ENCODE results near the gene GORASP1.

GORASP1 gene

GRCh38 chr3:39124876-39125840 is 17.7 kb upstream of the GORASP1 start:
- DNase-seq: no peak

DNA sequence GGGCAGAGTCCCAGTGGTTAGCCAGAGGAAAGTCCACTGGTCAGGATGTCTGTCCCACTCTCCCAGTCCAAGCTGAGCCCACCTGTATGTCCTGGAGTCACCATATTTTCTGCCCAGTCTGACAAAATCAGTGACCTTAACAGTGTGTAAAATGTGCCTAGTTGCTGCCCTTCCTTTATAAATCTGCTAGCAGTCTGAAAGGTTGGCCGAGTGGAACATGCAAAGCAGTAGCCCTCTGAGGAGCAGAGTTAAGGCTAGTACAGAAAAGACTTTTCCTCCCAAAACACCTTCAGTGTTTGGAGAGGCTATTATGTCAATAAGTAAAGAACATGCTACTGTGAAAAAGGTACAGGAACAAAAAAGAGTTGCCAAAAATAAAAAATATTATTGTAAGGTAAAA is 15.4 kb upstream of the GORASP1 start:
- DNase-seq: no peak

- DNase-seq: no peak
These were observed 14.2 kb upstream of the GORASP1 start for GRCh38 chr3:39121621-39122020.

- DNase-seq: no peak
These were observed 11.7 kb upstream of the GORASP1 start for GRCh38 chr3:39118931-39119660.

- DNase-seq: no peak
These were observed 10.7 kb upstream of the GORASP1 start for GRCh38 chr3:39118079-39118478.

GRCh38 chr3:39115870-39116269 is 8.4 kb upstream of the GORASP1 start:
- no peak for DNase-seq

DNA sequence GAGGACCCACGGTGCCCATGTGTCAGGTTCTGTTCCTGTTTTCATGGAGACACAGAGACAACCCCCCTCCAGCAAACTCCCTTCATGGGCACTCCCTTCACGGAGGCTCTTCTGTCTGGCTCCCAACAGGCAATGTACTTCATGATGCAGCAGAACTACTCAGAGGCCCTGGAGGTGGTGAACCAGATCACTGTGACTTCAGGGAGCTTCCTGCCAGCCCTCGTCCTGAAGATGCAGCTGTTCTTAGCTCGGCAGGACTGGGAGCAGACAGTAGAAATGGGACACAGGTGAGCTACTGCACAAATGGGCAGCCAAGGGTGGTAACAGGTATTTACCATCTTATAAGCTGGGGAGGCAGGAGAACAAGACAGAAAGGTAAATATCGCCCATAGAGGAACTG is 7.0 kb upstream of the GORASP1 start:
- no peak for DNase-seq

DNA sequence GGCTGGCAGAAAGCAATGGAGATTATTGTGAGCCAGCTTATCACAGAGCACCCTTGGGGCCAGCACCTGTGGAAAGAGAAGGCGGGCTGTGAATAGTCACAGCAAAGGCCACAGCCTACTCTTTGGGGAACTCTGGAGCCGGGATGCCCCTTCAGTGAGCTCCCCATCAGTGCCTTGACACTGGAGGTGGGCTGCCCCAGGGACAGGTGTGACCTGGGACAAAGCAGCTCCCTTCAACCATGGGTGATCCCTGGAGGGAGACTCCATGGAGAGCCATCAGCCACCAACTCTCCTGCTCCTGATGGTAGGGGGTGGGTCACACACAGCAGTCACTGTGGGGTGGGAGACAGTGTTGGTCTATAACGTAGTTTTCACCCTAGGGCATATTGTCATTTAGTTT is 5.9 kb upstream of the GORASP1 start:
- DNase-seq: no peak

DNA sequence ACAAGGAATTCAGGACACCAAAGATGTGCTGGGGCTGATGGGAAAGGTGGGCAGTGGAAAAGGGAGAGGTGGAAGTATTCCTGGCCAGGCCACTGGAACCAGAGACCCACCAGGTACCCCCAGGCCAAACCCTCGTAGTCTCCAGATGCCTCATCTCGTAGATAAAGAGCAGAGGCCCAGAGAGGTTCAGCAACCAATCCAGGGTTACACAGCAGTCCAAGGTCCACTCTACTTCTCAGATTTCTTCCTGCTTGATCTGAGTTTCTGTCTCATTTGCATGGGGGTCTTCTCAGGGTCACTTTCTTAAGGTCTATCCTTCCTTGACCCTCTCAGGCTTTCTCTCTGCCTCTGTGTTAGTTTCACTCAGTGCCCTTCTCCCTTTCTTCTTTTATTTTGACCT is 5.1 kb upstream of the GORASP1 start:
- no peak for DNase-seq

DNA sequence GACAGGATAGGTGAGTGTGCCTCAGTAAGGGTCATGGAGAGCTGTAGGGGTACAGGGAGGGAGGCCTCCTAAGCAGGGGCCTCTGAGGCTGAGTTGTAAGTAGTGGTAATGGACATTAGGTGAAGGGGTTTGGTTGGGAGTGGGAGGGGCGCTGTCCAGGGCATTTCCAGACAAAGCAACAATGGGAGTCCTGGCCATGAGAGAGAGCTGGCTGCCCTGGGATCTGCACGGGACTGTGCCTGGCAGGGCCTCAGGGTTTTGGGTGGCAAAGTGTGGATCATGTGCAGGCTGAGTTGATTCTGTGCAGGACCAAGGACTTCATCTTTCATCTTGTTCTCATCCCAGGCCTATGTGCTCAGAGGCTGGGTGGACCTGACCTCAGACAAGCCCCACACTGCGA is 4.7 kb upstream of the GORASP1 start:
- no peak for DNase-seq

DNA sequence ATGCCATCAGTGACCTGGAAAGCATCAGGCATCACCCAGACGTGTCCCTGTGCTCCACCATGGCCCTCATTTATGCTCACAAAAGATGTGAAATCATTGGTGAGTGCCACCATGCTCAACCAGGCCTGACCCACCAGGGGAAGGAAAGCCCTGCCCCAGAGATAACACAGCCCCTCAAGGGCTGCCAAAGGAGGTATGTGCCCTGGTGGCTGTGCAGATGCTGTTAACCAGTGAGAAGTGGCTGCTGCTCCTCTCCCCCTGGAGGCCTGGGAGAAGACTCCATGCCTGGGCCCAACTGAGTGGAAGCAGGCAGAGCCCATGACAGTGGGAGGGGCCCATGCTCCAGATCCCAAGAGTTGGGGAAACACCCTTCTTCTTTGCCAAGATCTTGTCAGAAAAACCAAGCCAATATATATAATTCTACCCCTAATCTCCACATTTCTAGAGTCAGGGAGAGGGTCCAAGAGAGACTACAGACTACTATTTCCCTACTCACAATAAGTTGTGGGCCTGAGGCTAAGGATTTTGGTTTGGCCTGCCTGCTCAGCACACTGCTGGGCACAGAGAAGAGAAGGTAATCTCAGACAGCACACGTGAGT is 2.7 kb upstream of the GORASP1 start:
- DNase-seq: no peak

GRCh38 chr3:39109086-39109485 is 1.7 kb upstream of the GORASP1 start:
- DNase-seq: no peak

DNA sequence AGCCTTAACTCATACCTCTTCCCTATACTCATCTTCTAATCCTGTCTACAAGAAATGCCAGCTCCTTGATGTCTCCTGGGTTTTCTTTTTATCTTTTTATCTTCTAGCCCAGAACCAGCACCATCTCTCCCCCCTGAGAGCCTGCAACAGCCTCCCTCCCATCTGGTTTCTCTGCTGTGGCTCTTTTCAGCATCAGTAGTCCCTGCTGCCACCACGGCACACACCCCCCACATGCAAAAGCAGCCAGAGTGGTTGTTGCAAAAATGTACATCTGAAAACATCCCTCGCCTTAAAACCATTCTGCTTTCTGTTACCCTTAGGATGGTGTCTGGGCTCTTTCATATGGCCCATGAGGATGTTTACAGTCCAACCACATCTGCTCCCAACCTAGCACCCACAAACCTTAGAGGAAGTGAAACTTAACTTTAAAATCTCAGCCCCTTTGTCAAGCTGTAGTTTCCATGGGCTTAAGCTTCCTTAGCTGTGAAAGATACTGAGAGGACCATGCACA is 828 bp upstream of the GORASP1 start:
- DNase-seq: no peak

DNA sequence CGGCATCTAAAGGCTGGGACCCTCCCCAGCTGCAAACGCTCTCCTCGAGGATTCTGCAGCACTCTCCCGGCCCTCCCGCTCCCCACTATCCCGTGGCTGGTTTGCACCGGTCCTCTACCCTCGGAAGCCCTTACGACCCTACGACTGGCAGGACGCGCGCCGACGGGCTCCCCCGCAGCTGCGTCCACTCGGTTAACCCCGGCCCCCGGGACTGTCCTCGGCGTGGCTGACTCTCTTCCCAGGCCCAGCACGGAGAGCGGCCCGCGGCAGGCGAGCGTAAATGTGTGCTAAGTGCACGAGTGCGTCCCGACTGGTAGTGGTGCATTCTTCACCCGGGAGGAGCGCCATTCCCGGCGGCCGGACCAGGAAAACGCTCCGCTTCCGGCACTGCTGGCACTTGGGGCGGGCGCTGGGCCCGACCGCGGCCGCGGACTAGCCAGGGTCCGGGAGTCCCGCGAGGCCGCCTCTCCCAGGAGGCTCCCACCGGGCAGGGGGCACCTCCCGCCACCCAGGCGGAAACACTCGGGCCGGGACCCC is 508 bp downstream of the GORASP1 start:
- no peak for DNase-seq

DNA sequence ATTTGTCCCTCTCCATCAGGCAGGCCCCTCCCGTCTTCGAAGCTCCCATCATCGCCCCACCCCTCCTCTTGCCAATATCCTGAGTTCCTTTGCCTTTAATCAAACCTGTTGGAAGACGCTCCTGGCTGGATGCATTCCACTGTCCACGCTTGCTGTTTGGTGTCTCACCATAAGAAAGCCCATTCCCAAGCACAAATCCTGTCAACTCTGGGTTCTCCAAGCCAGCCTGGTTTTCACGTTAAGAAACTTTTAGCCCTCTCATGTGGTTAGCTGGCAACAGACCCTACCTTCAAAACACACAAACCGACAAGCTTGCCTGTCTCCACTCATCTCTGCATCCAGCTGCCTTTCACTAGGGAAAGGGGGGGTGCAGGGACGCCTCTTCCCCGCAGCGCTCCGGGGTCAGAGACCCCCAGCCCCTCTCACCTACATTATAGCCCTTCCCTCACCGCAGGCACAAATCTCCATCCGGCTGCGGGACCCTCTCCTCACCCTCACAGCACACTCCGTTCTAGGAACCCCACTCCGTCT is 1.1 kb downstream of the GORASP1 start:
- no peak for DNase-seq

- DNase-seq: no peak
These were observed 1.8 kb downstream of the GORASP1 start for GRCh38 chr3:39105687-39106063.

DNA sequence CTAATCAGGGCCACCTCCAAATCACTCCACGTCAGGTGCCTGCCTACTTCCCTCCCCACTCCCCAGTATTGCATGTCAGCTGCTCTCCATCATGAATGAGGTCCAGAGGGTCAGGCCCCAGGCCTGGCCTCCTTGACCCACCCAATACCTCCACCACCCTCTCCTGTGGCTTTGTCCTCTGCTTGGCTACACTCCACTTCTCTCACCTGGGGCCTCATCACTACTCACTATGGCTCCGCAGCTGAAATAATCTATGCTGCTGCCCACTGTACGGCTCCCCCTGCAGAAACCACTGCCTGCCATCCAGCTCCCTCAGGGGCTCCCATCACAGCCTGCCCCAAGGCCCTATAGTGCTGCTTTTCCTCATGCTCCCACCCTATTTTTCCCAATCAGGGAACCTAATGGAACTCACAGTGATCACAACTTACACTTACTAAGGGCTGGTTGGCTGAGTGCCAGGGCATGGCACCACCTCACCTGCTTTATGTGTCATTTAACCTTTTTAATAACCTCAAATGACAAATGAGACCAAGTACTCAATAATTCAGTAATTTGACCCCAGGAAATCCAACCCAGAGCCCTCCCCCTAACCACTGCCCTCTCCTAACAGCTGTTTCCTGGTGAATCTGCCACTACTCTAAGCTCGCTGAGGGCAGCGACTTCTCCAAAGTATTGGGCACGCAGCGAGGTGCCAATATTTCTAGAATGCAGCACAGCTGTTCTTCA is 2.3 kb downstream of the GORASP1 start:
- DNase-seq: no peak

DNA sequence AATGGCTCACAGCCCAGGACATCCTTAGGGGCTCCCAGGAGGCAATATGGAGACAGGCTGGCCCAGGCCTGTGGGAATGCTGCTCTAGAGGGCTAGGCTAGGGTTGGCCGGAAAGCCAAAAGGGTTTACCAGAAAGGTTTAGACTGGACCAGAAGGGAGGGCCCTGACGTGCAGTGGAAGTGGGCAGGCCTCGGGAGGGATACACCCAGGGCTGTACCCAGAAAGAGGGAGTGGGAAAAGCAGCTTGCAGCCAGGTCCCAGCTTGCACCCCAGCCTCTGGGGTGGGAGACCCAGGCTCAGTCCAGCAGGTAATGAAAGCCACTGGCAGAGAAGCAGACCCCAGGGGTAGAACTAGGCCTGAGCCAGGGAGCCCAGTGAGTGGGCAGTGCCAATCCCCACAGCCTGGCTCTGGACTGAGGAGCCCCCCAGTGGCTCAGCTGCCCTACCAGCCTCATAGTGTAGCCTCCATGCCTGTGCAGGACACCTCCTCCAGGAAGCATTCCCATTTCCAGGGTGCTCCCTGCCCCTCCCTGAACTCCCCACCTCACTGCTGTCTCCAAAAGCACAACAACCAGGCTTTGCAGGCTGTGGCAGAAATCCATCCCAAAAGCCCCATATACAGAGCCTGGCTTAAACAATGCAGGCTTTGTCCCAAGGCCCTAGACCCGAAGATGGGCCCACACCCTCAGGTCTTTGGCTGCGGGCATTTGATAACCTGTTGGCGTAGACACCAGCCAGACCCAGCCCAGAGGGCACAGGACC is 3.5 kb downstream of the GORASP1 start:
- no peak for DNase-seq

- DNase-seq: no peak
These were observed 4.1 kb downstream of the GORASP1 start for GRCh38 chr3:39103324-39103693.

GRCh38 chr3:39102504-39103323 is 4.7 kb downstream of the GORASP1 start:
- DNase-seq: no peak
